K562 (cell line): ENCODE results near the gene SPOUT1. TPM values are rescaled to one million over a fixed set of nuclear protein-coding genes. Genes with fewer than 3 reads are reported as not detected.

Source experiments
- GTF2E2 ChIP-seq: fragments of 200-800 bp; sonication (Bioruptor generic); IDR thresholded peaks from 2 replicates; pipeline ENCODE4 v1.6.1; 2016; ENCODE audit warnings: missing genetic modification characterization, missing compliant biosample characterization
- JUNB ChIP-seq: fragments of 450-650 bp; formaldehyde crosslinking; conservative IDR thresholded peaks from 2 replicates; pipeline ENCODE4 v1.4.0; 2020; ENCODE audit warnings: mild to moderate bottlenecking
- MYC ChIP-seq, 2 experiments: fragments of 250-450 bp in 1 of 2; sonication (Bioruptor Pico) in 1 of 2; IDR thresholded peaks; 2 replicates each; pipeline versions ENCODE4 v1.5.1 to v1.6.1; 2012 to 2021; ENCODE audit warnings: low read depth in 2 of 2, borderline replicate concordance in 1 of 2, improper control_type of control experiment in 1 of 2, low read length in 1 of 2, mild to moderate bottlenecking in 1 of 2, moderate library complexity in 1 of 2
- RB1 ChIP-seq: fragments of 450-650 bp; IDR thresholded peaks from 2 replicates; pipeline ENCODE4 v1.6.1; 2017; ENCODE audit warnings: low read depth, mild to moderate bottlenecking
- SMARCA4 ChIP-seq: fragments of 450-650 bp; IDR thresholded peaks from 2 replicates; pipeline ENCODE4 v1.6.1; 2016
- ZNF212 ChIP-seq: fragments of 450-650 bp; formaldehyde crosslinking; IDR thresholded peaks from 2 replicates; pipeline ENCODE4 v1.4.0; 2020; ENCODE audit warnings: mild to moderate bottlenecking
- ZNF384 ChIP-seq: IDR thresholded peaks from 2 replicates; pipeline ENCODE4 v1.6.1; 2012; ENCODE audit warnings: low read depth, low read length, improper control_type of control experiment
- polyA plus RNA-seq, 8 experiments: library from polyadenylated mRNA; depleted of rRNA in 4 of 8; stranded (reverse) in 5 of 8; unstranded in 3 of 8; fragments of >200 nt; fragmentation: Nextera tagmentation in 2 of 8; fragmentation: Illumina TruSeq in 1 of 8; extraction: Ambion mirVana in 2 of 8; extraction: Trizol in 1 of 8; gene quantifications; 2 replicates each; pipeline versions ENCODE4 v1.2.1 to v1.2.3, GENCODE V29; 2011 to 2014; ENCODE audit warnings: inconsistent platforms in 1 of 8, missing spikeins in 1 of 8
- total RNA-seq, 7 experiments: library from RNA; depleted of rRNA in 6 of 7; stranded (reverse); fragments of >200 nt in 6 of 7; fragmentation: Illumina TruSeq in 2 of 7; extraction: Trizol in 2 of 7; gene quantifications; 2 replicates each; pipeline versions ENCODE4 v1.2.1 to v1.2.3, GENCODE V29; 2011 to 2021; ENCODE audit warnings: low replicate concordance in 1 of 7
- TF ChIP-seq, protein P1 (sequence below): IDR thresholded peaks from 2 replicates; pipeline ENCODE4 v1.6.1; 2011; ENCODE audit warnings: borderline replicate concordance, low read depth, mild to moderate bottlenecking, moderate library complexity, low read length; ENCODE audit not compliant: insufficient read depth, poor library complexity, severe bottlenecking
- TF ChIP-seq, protein P2 (sequence below): sonication (generic); formaldehyde crosslinking; IDR thresholded peaks from 2 replicates; pipeline ENCODE4 v1.8.0; 2022; ENCODE audit warnings: mild to moderate bottlenecking, missing genetic modification reagents
- TF ChIP-seq, protein P3 (sequence below): fragments of 200-400 bp; formaldehyde crosslinking; IDR thresholded peaks from 2 replicates; pipeline ENCODE4 v1.6.1; 2017; ENCODE audit warnings: mild to moderate bottlenecking, low read depth, low read length, moderate library complexity

Gene SPOUT1
- total and polyA plus RNA-seq, 9 of the 15 experiments (the other 6 are each of a cell fraction or from before 2014, with no cell fraction given) = 10.6 to 121 (median 37.4) TPM

DNA sequence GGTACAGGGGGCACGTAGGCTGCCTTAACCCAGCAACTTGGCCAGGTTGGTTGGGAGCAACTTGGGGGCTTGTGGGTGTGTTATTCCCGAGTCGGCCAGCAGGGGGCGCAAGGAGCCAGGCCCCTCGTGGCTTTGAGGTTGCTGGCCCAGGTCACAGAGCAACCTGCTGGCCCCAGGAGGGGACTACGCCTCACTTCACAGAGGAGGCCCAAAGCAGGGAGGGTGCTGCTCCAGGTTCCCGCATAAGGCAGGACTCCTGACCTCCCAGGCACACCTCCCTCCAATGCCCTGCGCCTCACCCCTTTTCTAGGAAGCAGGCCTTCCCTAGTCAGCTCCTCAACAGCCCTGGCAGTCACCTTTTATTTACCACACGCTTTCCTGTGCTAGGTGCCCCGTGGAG, 34.1 kb upstream of the SPOUT1 start (continued):
- TF ChIP-seq, protein P1, sequence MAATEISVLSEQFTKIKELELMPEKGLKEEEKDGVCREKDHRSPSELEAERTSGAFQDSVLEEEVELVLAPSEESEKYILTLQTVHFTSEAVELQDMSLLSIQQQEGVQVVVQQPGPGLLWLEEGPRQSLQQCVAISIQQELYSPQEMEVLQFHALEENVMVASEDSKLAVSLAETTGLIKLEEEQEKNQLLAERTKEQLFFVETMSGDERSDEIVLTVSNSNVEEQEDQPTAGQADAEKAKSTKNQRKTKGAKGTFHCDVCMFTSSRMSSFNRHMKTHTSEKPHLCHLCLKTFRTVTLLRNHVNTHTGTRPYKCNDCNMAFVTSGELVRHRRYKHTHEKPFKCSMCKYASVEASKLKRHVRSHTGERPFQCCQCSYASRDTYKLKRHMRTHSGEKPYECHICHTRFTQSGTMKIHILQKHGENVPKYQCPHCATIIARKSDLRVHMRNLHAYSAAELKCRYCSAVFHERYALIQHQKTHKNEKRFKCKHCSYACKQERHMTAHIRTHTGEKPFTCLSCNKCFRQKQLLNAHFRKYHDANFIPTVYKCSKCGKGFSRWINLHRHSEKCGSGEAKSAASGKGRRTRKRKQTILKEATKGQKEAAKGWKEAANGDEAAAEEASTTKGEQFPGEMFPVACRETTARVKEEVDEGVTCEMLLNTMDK = peak; percentile 71
- TF ChIP-seq SMARCA4 (no peak), RB1 (peak; percentile 79), GTF2E2 (tag) (no peak), ZNF212 (CRISPR knock-in tag) (no peak), JUNB (CRISPR knock-in tag) (no peak), ZNF384 (peak; percentile 49; the same call in 1 of the 2 replicates), MYC (IDR thresholded peaks at IDR 0.05; ENCODE audit: low read depth, low read length) (peak; percentile 91), MYC (CRISPR knock-in tag; IDR thresholded peaks at IDR 0.05; ENCODE audit: borderline replicate concordance, low read depth) (no peak)
- TF ChIP-seq, protein P2, sequence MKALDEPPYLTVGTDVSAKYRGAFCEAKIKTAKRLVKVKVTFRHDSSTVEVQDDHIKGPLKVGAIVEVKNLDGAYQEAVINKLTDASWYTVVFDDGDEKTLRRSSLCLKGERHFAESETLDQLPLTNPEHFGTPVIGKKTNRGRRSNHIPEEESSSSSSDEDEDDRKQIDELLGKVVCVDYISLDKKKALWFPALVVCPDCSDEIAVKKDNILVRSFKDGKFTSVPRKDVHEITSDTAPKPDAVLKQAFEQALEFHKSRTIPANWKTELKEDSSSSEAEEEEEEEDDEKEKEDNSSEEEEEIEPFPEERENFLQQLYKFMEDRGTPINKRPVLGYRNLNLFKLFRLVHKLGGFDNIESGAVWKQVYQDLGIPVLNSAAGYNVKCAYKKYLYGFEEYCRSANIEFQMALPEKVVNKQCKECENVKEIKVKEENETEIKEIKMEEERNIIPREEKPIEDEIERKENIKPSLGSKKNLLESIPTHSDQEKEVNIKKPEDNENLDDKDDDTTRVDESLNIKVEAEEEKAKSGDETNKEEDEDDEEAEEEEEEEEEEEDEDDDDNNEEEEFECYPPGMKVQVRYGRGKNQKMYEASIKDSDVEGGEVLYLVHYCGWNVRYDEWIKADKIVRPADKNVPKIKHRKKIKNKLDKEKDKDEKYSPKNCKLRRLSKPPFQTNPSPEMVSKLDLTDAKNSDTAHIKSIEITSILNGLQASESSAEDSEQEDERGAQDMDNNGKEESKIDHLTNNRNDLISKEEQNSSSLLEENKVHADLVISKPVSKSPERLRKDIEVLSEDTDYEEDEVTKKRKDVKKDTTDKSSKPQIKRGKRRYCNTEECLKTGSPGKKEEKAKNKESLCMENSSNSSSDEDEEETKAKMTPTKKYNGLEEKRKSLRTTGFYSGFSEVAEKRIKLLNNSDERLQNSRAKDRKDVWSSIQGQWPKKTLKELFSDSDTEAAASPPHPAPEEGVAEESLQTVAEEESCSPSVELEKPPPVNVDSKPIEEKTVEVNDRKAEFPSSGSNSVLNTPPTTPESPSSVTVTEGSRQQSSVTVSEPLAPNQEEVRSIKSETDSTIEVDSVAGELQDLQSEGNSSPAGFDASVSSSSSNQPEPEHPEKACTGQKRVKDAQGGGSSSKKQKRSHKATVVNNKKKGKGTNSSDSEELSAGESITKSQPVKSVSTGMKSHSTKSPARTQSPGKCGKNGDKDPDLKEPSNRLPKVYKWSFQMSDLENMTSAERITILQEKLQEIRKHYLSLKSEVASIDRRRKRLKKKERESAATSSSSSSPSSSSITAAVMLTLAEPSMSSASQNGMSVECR = no peak
- TF ChIP-seq, protein P3, sequence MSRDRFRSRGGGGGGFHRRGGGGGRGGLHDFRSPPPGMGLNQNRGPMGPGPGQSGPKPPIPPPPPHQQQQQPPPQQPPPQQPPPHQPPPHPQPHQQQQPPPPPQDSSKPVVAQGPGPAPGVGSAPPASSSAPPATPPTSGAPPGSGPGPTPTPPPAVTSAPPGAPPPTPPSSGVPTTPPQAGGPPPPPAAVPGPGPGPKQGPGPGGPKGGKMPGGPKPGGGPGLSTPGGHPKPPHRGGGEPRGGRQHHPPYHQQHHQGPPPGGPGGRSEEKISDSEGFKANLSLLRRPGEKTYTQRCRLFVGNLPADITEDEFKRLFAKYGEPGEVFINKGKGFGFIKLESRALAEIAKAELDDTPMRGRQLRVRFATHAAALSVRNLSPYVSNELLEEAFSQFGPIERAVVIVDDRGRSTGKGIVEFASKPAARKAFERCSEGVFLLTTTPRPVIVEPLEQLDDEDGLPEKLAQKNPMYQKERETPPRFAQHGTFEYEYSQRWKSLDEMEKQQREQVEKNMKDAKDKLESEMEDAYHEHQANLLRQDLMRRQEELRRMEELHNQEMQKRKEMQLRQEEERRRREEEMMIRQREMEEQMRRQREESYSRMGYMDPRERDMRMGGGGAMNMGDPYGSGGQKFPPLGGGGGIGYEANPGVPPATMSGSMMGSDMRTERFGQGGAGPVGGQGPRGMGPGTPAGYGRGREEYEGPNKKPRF = no peak
- TF ChIP-seq, all 486 proteins: peak for 40
